SH-SY5Y (cell line): ENCODE data around the gene AIRE.

Experiments
- GATA2 ChIP-seq: IDR thresholded peaks from 2 replicates; pipeline ENCODE4 v1.6.1; 2011; ENCODE audit warnings: mild to moderate bottlenecking, low read depth, low read length
- GATA3 ChIP-seq: IDR thresholded peaks from 2 replicates; pipeline ENCODE4 v1.6.1; 2011; ENCODE audit warnings: low read depth, mild to moderate bottlenecking, low read length, moderate library complexity

AIRE gene

DNA sequence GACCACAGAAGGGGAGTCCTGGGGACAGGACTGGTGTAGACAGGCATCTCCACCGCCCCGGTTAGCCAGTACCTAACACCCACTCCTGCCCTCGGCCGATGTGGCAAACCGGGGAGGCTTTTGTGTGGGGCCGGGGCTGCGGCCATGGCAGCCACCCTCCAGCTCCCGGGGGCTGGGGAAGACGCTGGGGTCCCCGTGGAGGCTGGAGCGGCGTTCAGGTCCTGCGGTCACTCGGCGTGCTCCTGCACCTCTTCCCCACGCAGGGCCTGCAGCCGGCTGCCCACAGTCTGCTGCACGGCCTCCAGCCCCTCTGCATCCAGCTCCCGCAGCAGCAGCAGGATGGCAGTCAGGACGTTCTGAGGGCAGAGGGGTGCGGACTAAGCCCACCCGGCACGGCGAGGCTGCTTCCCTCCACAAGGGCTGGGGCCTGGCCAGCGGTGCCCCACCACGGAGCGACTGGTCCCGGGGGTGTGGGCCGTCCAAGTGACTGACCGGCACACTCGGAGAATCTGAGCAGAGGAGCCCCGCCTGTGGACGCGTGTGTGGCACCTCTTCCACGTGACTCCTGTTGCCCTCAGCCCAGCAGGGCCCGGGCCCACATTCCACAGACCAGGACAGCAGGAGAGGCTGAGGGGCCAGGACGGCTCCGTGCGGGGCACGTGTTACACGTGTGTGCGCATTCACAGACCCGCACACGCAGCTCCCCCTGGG lies 44.5 kb downstream of the AIRE start:
- TF ChIP-seq GATA2 (no peak), GATA3 (no peak)

DNA sequence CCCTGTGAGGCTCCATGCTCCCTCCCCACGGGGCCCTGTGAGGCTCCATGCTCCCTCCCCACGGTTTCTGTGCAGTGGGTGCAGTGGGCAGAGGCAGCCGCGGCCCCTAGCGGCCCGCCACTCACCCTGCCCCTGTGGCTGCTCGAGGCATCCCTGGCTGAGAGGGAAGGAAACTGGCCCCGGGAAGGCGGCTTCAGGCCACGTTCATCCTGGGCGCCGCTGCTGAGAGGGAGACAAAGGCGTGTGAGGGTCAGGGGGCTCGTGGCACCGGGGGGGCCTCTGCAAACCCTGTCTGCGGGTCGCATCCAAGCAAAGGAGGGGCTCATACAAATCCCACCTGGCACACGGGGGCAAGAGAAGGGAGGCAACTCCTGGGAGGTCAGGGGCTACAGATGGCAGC lies 45.0 kb downstream of the AIRE start:
- TF ChIP-seq GATA3: no peak
- TF ChIP-seq GATA2: no peak

DNA sequence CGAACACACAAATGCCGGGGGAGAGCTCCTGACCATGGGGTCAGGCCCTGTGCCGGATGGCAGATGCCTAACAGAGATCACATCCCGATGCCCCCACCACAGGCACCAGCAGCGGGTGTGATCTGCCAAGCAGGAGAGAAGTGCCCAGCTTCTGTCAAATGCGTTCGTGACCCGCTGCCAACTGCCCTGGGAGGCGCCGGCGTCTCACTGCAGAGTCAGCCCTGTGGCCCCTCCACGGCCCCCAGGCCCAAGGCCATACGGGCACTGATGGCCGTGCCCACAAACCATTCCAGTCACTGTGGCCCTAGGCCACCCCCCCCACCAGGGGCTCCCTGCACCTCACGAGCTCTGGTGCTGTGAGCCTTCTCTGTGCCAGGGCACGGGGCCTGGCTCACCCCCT lies 45.5 kb downstream of the AIRE start:
- TF ChIP-seq GATA3 (no peak), GATA2 (no peak)

DNA sequence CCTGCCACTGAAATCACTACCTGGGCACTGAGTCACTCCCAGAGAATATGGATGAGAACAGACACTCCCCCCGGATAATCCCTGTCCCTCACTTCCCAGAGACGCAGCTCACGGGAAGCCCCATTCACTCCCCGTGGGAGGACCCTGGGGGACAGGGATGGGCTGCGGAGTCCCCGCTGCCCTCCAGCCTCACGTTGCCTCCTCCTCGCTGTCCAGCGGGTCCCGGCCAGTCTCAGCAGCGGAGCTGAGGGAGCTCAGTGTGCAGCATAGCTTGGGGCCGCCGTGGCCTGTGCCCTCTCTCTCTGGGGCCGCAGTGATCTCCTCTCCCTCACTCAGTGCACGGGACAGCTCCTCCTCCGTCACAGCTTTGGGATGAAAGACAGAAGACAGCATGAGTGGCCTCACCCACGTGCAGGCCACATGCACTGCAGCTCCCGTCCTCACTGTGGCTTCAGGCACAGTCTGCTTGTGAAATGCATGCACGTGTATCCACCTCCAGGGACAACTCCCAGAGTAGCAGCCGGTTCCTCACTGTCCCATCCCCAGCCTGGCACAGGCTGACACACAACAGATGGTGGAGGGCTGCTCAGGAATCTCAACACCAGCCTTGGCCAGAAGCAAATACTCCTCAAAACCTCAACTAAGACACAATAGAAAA lies 46.1 kb downstream of the AIRE start:
- no peak for TF ChIP-seq GATA2
- no peak for TF ChIP-seq GATA3

DNA sequence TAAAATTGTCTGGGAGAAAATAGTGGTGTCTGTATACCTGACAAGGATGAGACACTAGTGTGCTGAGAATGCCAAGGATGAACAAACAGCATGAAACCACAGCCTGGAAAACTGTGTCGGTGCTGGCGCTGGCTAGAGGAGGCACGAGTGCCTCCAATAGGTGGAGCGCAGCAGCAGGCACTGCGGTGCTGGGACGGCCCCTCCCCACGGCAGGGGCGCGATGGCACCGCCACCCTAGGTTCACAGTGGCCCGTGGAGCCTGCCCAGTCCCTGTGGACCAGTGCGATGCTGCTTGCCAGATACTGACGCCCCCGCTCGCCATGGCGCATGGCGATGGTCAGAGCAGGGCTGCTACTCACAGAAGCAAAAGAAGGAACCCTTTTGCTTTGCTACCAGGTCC lies 46.7 kb downstream of the AIRE start:
- no peak for TF ChIP-seq GATA3
- no peak for TF ChIP-seq GATA2

DNA sequence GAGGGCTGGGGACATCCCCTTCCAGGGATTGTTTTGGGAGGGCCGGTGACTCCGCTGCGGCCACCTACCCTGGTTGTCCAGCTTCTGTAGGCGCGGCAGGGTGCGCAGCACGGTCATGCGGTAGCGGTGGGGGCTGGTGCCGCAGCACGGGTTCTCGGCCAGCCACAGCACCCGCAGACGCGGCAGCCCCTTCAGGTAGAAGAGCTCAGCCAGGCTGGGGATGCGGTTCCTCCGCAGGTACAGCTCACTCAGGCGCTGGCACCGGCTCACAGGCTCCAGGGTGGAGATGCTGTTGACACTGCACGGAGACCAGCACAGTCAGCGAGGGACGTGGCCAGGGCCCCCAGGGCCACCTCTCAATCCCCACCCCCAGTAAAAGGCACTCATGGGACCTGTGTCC lies 47.3 kb downstream of the AIRE start:
- TF ChIP-seq GATA3: no peak
- TF ChIP-seq GATA2: no peak

DNA sequence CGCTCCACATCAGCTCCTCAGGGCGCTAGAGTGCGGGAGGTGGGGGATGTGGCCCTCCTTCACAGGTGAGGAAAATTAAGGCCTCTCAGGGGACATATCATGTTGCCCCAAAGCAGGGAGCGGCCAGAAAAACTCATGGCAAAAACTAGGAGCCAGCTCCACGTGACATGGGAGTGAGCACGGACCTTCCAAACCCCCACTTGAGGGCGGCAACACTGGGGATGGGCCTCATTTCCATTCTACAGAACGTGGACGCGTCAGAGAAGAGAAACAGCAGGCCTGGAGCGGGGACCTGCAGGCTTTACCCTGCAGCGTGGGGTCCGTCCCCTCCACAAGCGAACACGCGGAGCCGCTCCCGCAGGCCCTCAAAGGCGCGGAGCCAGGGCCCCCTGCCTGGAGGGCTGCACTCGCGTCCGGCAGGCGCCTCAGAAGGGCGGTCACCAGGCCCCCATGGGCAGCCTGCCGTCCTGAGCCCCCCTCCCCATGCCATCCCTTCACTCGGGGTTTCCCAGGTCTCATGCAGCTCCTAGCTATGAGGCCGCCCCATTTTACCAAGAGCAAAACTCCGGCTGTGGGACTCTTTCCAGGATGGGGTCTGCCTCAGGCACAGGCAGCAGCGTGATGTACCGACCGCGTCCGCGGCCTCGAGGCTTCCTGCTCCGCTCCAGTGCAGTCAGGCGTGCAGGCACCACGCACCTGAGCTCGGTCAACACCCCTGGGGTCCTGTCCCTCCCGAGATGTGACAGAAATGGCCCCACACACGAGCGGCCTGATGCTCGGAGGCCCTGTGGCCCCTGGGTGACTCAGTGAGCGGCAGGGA lies 48.0 kb downstream of the AIRE start:
- no peak for TF ChIP-seq GATA2
- TF ChIP-seq GATA3: no peak

DNA sequence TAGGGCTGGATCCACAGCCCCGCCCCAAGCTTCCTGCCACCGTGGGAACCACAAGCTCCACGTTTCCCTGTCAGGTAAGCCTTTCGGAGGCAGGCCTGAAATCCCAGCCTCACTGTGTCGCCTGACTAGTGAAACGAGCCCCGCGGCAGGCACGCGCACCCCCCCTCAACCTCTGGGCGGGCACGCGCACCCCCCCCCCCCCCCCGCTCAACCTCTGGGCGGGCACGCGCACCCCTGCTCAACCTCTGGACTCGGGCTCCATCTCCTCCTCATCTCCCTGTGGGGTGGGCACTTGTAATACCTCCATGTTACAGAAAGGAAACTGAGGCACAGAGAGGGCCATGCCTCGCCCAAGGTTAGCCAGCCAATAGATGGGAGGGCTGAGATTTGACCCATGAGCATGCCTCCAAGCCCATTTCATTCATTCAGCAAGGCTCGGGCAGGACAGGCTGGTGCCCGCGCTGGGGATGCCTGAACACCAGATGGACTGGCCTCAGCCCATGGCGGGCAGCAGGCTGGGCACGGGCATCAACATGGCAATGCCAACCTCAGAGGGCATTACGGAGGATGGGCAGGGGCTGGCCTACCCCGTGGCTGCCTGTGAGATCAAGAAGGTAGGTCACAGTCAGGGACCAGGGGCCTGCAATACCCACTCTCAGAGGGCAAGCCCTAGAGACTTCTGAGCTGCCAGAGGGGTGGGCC lies 48.8 kb downstream of the AIRE start:
- TF ChIP-seq GATA2: no peak
- no peak for TF ChIP-seq GATA3

DNA sequence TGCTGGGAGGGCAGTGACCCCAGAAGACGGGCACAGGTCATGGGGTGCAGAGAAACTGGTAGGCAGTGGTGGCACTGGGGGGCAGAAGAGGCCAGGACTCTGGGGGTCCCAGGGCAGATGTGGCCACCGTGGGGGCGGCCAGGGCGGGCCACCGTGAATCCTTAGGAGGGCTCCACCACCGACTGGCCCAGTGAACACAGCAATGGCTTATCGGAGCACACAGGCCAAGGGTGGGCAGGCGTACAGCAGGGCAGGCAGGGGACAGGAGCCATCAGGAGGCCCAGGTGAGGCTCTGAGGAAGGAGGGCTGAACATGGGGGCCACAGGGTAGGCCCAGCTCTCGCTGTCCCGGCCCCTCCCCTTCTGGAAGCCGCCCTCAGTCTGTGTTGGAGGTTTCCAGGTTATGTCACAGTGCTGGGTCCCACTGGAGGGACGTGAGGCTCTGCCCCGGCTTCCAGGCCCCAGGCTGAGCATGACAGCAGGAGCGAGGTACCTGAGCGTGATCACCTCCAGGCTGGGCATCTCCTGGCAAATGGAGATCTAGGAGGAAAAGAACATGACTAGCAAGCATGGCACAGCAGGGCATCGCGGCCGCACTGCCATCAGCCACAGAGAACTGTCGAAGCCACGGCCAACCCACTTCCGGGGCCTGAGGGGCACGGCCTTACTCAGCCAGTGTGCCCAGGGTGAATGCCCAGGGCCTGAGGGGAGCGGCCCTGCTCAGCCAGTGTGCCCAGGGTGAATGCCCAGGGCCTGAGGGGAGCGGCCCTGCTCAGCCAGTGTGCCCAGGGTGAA lies 49.8 kb downstream of the AIRE start:
- TF ChIP-seq GATA3 (no peak), GATA2 (no peak)

DNA sequence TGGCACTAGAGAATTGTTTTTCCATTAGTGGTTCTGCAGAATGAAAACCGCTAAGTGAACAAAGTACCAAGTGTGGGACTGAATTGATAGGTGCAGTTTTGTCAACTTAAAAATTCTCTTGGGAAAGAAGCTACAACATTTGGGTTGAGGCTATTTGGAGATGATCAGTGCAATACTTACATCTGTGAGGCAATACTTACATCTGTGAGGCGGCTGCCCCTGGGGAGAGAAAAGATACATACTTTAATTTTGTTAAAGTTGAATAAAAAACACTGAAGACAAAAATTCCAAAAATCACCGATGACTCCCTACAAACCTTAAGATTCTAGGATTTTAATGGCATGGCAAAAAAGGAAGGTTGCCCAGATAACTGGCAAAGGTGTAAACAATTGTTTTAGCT lies 51.8 kb downstream of the AIRE start:
- TF ChIP-seq GATA3: no peak
- TF ChIP-seq GATA2: no peak

DNA sequence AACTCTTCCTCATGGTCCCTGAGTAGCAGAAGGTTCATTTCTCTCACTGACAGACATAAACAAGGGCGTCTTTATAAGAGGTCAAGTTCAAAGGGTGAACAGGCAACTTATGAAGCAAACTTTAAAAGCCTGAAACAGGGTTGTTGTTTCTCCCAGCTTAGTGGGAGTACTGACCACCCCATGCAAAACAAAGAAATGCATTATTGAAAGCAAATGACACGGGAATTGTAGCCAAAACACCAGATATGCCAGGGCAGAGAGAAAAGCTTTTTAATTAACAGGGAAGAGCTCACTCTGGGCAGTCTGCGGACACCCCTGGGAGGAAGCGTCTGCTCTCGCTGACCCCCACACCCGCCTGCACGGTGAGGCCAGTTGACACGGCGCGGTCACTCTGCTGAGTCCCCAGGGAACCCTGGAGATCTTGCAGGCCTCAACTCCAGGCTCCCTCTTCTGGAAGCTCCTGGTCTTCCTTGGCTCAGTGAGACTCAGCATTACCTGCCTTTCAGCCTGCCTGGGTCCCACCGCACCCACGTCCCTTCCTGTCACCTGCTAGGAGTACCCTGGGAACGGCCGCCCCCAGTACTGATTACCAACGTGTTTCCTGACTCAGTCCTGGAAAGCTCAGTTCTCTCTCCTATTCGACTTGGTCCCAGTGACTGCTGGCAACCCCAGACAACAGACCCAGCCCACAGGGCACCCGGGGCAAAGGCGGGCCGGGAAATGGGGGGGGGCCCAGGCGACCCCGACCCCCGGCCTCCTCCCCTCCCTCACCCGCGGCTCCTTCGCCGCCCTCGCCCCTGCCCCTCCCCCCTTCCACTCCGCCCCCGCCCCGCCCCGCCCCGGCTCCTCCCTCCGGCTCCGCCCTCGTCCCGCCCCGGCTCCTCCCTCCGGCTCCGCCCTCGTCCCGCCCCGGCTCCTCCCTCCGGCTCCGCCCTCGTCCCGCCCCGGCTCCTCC lies 52.5 kb downstream of the AIRE start:
- TF ChIP-seq GATA2 (no peak), GATA3 (no peak)
